Measurements from ENCODE around the gene SPRR1B. TPM values are rescaled to one million over a fixed set of nuclear protein-coding genes. Genes with fewer than 3 reads are reported as not detected.

The SPRR1B gene
- total and polyA plus RNA-seq, 9 of the 15 experiments (the other 6 are each of a cell fraction or from before 2014, with no cell fraction given) = not detected

- TF ChIP-seq FOSL1 (tag; conservative IDR thresholded peaks at IDR 0.05) (peak; percentile 40; the same call in 1 of the 2 replicates), BHLHE40 (IDR thresholded peaks at IDR 0.05; ENCODE audit: low read length) (no peak), CGGBP1 (CRISPR knock-in tag; IDR thresholded peaks at IDR 0.05) (no peak), ZNF655 (CRISPR knock-in tag; IDR thresholded peaks at IDR 0.05) (no peak), CSDE1 (IDR thresholded peaks at IDR 0.05) (no peak), TRIM24 (IDR thresholded peaks at IDR 0.05) (peak in 1 of 2 experiments; percentile 23; a peak in 1 of 4 replicates), NFE2 (IDR thresholded peaks at IDR 0.05; ENCODE audit: low read depth) (0 out of 2 replicates have a peak, but pooled peaks have one; percentile 29), XRCC3 (IDR thresholded peaks at IDR 0.05) (no peak), CREM (IDR thresholded peaks at IDR 0.05; ENCODE audit: low read depth) (peak; percentile 29; the same call in 1 of the 2 replicates), ATF3 (IDR thresholded peaks at IDR 0.05) (peak; percentile 82), ATF3 (CRISPR knock-in tag; conservative IDR thresholded peaks at IDR 0.05) (no peak), L3MBTL2 (IDR thresholded peaks at IDR 0.05) (peak; percentile 56; the same call in 1 of the 2 replicates), DDX20 (tag; IDR thresholded peaks at IDR 0.05; ENCODE audit: low read depth) (no peak), SPI1 (IDR thresholded peaks at IDR 0.05; ENCODE audit: borderline replicate concordance, low read depth, low read length) (no peak), CEBPB (tag; IDR thresholded peaks at IDR 0.05) (0 out of 2 replicates have a peak, but pooled peaks have one; percentile 29), ZNF184 (CRISPR knock-in tag; IDR thresholded peaks at IDR 0.05) (no peak), ZNF280B (CRISPR knock-in tag; IDR thresholded peaks at IDR 0.05) (no peak), SMARCB1 (IDR thresholded peaks at IDR 0.05; ENCODE audit: insufficient read length, low read depth) (no peak), ZNF644 (tag; IDR thresholded peaks at IDR 0.05; ENCODE audit: low read depth) (no peak), MAFF (IDR thresholded peaks at IDR 0.05; ENCODE audit: low read length) (no peak)
Observed at GRCh38 chr1:153023109-153023508, 7.9 kb upstream of the SPRR1B start (continued).
